ENCODE measurements around the gene BORCS6.
A peak's percentile ranks its signal among the peaks of the same experiment; 100 is the strongest.
"Not testable (repeated sequence)": the region's sequence is repeated elsewhere in the genome, so short reads cannot be mapped to it uniquely, and the experiment has no call there.

The BORCS6 gene

DNA sequence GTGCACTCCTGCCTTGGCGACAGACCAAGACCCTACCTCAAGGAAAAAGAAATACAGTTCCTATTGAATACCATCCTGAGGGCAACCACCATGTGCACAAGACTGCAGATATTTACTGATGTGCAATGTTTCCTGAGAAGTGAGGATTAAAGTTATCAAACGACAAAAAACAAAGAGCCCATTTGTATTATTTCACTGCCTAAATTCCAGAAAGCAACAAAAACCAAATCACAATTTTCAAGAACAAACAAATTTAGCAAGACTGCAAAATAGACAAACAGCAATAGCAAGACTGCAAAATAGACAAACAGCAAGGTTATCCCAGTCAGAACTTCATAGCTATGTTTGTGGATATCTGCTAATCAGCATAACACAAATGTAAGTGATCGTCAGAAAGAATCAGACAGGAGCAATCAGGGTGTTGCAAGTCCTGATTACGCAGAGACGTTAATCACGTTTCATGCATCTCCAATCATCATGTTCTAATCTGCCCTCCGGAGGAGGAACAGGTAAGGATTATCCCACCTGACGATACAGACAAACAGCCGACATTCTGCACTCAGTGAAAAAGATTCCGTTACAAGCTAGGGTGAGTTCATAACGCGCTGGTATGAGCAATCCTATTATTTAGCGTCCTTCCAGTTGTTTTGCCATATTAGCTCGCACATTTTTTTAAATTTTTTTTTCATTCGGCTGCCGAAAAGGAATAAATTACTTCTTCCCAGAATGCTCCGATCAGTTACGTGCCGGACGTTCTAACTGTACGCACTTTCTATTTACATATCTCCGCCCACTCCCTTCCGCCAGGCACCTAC, 16.7 kb downstream of the BORCS6 start:
- DNase-seq (ENCODE audit: low spot score), result peak; percentile 96

DNA sequence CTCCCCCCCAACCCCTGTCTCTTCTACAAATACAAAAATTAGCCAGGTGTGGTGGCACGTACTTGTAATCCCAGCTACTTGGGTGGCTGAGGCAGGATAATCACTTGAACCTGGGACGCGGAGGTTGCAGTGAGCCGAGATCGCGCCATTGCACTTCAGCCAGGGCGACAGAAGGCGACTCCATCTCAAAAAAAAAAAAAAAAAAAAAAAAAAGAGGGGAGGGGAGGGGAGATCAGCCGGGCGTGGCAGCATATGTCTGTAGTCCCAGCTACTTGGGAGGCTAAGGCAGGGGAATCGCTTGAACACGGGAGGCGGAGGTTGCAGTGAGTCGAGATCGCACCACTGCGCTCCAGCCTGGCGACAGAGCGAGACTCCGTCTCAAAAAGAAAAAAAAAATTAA, 19.8 kb downstream of the BORCS6 start:
- not testable (repeated sequence) for DNase-seq (ENCODE audit: low spot score)

- DNase-seq (ENCODE audit: low spot score), result no peak
Measured at GRCh38 chr17:8167526-8167925, 22.5 kb downstream of the BORCS6 start.

DNA sequence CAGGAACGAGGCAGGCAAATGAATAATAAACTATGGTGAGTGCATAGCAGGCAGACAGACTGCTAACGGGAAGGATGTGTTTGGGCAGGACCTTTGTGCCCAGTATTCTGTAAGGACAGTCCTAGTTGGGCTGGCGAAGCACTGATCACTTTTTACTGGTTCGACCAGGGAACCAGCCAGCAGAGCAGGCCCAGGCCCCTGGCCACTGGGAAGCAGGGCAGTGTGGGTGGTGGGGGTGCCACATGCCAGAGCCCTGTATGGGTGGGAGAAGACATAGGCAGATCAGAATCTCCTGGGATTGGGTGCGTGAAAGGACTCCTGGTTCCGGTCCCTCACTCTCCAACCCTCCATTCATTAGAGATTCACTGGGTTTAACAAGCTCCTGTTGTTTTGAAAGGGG, 23.2 kb downstream of the BORCS6 start:
- DNase-seq (ENCODE audit: low spot score), result no peak

- DNase-seq (ENCODE audit: low spot score), result no peak
Measured at GRCh38 chr17:8164815-8165131, 25.2 kb downstream of the BORCS6 start.

- peak; percentile 78 for DNase-seq (ENCODE audit: low spot score)
Measured at GRCh38 chr17:8163978-8164814, 25.8 kb downstream of the BORCS6 start.

DNA sequence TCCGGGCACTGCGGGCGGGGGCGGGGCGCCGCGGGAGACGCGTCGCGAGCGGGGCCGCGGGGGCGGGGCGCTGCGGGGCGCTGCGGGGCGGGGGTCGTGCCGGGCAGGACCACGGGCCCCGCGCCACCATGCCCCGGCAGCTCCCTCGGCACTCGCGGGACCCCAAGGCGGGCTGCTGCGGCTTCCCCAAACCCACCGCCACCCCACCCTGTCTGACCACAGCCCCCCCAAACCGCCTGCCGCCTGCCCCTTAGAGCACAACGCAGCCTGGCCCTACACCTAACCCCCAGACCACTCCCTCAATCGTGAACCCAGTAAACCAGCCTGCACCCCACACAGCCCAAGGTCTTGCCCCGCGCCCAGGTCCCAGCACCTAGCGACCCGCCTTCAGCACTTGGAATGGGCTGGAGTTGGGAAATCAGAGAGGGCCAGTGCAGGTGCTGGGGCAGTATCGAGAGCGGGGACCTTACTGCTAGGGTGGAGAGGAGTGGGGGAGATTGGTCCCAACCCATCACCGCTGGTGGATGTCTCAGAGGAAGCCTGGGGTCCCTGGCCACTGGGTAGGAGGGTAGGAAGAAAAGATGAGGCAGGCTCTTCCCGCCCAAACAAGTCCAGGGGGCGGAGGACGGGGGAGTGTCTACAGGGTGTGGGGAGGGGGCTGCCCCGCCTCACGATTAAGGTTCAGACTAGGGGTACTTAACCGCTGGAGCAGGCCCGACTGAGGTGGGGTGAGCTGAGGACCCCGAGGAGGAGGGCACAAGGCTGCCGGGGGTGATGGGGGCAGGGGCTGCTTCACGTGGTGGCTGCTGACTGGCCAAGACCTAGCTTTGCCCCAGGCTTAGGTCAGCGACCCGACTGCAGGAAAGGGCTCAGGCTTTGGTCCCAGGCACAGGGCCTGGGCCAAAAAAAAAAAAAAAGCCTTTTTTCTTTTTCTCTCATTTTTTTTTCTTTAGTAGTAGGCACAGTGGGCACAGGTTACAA, 26.7 kb downstream of the BORCS6 start:
- DNase-seq (ENCODE audit: low spot score), result no peak

GRCh38 chr17:8162233-8162996, 27.6 kb downstream of the BORCS6 start, which contains the start of gene VAMP2:
Gene VAMP2, minus strand, starts transcription at chr17:8162948. Its CDS starts 69 bp downstream, at chr17:8162879.
- peak; percentile 76 for DNase-seq (ENCODE audit: low spot score)

- no peak for DNase-seq (ENCODE audit: low spot score)
Measured at GRCh38 chr17:8161289-8162232, 28.4 kb downstream of the BORCS6 start.

DNA sequence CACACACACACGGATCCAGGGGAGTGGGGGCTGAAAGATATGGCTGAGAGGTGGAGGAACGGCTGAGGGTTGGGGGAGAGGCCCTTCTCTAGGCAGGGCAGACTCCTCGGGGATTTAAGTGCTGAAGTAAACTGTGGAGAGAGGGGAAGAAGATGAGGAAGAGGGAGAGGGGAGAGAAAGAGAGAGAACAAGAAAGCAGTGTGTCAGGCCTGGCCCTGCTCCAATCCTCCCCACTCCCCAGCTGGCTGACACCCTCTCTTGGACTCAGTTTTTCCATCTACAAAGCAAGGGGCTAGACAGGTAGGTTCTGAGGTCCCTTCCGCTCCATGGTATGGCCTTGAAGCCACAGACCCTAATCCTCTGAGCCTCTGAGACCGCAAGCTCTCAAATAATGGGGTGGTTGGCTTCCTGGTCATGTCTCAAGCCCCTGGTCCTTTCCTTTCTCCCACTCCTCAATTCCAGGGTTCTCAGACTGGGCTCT, 29.2 kb downstream of the BORCS6 start:
- no peak for DNase-seq (ENCODE audit: low spot score)

DNA sequence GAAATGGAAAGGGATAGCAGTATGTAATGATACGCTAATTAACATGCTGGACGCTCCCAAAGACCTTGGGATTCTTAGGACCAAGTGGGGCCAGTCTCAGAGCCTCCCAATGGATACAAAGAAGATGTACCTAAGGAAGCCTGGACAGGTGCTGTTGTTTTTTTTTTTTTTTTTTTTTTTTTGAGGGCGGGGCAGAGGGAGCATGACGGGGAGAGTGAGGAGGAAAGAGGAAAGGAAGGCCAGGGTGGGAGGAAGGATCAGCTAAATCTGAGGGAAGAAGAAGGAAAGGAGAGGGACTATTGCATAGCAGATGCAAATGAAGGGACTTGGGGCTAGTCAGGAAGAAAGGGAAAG, 29.8 kb downstream of the BORCS6 start:
- DNase-seq (ENCODE audit: low spot score), result no peak

DNA sequence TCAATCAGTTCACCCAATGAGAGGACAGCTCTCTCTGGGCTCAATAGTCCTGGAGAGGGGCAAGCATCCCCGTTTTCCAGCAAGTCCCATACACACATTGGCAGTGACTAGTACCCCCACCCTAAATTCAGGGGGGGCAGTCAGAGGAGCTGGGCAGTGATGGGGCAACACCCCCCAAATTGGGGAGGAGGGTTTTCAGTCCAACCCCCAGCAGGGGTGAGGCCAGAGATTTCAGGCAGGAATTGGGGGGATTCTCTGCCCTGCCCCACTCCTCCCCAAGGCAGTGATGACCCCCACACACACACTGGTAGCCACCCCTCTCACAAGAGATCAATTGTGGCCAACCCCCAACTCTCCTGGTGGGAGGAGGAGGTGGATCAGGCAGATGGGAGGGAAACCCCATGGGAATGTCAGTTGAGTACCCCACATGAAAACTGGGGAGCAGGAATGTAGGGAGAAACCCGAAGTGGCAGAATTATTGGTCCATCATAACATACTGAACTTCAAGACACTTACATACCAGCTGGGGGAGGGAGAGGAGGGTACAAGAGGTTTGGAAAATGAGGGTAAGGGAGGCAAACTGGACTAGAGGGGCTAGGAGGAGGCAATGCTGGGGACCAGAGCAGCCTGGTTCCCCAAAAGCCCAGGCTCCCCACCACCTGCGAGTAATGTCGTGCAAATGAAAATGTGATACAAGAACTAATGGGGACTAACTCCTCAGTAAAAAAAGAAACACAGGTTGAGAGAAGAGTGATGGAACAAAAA, 30.3 kb downstream of the BORCS6 start:
- DNase-seq (ENCODE audit: low spot score), result no peak

GRCh38 chr17:8159032-8159400, 31.0 kb downstream of the BORCS6 start:
- no peak for DNase-seq (ENCODE audit: low spot score)

DNA sequence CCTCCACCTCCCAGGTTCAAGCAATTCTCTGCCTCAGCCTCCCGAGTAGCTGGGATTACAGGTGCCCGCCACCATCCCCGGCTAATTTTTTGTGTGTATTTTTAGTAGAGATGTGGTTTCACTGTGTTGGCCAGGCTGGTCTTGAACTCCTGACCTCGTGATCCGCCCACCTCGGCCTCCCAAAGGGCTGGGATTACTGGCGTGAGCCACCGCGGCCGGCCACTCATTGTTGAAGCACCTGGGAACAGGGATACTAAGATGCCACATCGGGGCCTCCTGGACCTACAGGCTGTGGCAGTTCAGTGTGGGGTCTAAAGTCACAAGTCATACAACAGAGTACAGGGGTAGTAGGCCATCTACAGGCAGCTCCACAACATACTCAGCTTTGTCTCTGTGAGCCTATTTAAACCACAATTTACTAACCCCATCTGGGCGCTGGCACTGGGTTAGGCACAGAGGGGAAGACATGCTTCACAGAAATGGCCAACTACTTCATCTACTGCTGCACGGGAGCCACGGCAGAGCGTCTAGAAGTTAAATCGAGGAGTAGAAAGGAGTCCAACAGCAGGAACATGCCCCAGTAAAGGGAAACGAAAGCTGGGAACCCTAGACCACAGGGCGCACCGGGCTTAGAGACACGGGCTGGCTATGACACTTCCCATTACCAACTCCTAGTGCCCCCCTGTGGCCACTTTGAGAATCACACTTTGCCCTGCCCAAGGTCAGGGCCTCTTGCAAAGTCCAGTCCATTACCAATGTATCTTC, 31.5 kb downstream of the BORCS6 start:
- peak; percentile 92 for DNase-seq (ENCODE audit: low spot score)

- DNase-seq (ENCODE audit: low spot score), result peak; percentile 100
Measured at GRCh38 chr17:8156246-8156992, 33.6 kb downstream of the BORCS6 start.

DNA sequence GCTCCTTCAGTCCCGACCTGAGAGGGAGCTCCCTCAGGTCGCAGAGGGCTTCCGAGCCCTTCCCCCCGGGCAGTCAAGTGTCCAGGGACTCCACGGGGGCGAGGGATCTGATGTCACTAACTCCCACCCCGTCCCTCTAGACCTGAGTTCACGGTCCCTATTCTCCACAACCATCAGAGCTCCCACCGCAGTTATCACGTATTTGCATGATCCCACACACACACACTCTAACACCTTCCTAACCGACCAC, 34.1 kb downstream of the BORCS6 start:
- no peak for DNase-seq (ENCODE audit: low spot score)

DNA sequence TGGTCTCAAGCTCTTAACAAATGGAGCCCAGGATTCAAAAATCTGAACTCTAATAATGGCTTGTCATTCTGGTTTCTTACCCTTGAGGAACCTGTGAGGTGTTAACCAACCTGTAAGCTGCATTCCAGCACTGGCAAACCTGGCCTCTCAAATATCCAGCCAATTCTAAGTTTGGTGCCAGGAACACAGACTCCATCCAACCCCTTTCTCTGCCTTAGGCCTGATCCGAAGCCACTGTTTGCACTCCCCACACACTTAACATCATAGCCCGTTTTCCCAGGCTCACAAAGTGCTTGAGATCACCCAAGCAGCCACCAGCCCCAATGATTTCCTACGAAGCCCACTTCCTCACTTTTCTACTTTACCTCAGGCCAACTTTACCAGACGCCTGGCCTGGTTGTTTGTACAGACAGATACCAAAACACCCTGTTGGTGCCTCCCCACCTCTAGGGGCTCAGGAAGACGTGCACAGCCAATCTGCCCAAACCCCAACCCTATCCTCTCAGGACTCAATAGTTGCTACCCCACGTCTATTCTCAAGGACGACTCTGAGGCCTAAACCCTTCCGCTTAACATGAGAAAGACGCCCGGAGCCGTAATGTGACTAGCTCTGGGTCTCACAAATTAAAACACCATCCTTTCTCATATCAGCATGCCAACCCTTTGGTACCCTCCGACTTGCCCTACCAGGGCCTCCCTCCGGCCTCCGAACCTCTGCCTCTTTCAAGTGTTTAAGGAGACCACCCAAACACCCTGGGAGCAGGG, 34.6 kb downstream of the BORCS6 start:
- DNase-seq (ENCODE audit: low spot score), result no peak

Data from activated CD4-positive, alpha-beta T cell treated with anti-CD3 and anti-CD28 coated beads, Interleukin-2, Interleukin-4, amounts not matched to agents 100 ng/mL and 50 ng/mL, durations not matched to agents 16 hours and 8 hours (primary cell).